Retinal pigment epithelial cell (primary cell): Measurements from ENCODE around the gene PAK6.

Source experiments
- DNase-seq: peaks from one replicate; pipeline ENCODE4 v3.0.0-alpha.2; 2010; ENCODE audit warnings: low read depth
- H3K4me3 ChIP-seq: 2 replicates; pipeline ENCODE4 v1.5.1; 2011; ENCODE audit warnings: mild to moderate bottlenecking, low read length, control low read depth, moderate library complexity
- TF ChIP-seq, protein P1 (sequence below): conservative IDR thresholded peaks from 2 replicates; pipeline ENCODE4 v1.5.1; 2011; ENCODE audit warnings: low read depth, low read length, control low read depth, inconsistent platforms

The PAK6 gene

GRCh38 chr15:40233727-40234577 is 4.9 kb upstream of the PAK6 start:
- DNase-seq: no peak
- TF ChIP-seq, protein P1, sequence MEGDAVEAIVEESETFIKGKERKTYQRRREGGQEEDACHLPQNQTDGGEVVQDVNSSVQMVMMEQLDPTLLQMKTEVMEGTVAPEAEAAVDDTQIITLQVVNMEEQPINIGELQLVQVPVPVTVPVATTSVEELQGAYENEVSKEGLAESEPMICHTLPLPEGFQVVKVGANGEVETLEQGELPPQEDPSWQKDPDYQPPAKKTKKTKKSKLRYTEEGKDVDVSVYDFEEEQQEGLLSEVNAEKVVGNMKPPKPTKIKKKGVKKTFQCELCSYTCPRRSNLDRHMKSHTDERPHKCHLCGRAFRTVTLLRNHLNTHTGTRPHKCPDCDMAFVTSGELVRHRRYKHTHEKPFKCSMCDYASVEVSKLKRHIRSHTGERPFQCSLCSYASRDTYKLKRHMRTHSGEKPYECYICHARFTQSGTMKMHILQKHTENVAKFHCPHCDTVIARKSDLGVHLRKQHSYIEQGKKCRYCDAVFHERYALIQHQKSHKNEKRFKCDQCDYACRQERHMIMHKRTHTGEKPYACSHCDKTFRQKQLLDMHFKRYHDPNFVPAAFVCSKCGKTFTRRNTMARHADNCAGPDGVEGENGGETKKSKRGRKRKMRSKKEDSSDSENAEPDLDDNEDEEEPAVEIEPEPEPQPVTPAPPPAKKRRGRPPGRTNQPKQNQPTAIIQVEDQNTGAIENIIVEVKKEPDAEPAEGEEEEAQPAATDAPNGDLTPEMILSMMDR: no peak
- no peak overlapping the region for H3K4me3 ChIP-seq

- H3K4me3 ChIP-seq: no peak overlapping the region
- TF ChIP-seq, protein P1: no peak
- no peak for DNase-seq
Measured at GRCh38 chr15:40234783-40235182, 4.1 kb upstream of the PAK6 start.

GRCh38 chr15:40235201-40235885 is 3.5 kb upstream of the PAK6 start:
- TF ChIP-seq, protein P1: no peak
- DNase-seq: no peak
- no peak overlapping the region for H3K4me3 ChIP-seq

- no peak for DNase-seq
- peak overlapping the region; percentile 17 for H3K4me3 ChIP-seq
- TF ChIP-seq, protein P1: no peak
Measured at GRCh38 chr15:40239404-40239692, 485 bp downstream of the PAK6 start.

GRCh38 chr15:40239693-40240618 is 1.1 kb downstream of the PAK6 start:
- H3K4me3 ChIP-seq: no peak overlapping the region
- DNase-seq: no peak
- TF ChIP-seq, protein P1: no peak

GRCh38 chr15:40240619-40241221 is 1.9 kb downstream of the PAK6 start:
- no peak overlapping the region for H3K4me3 ChIP-seq
- no peak for DNase-seq
- TF ChIP-seq, protein P1: no peak
